Peyer's patch (tissue), 4 donors: Measurements from ENCODE around the gene PAK1.

Experiments used
- CTCF ChIP-seq, 6 experiments: fragments of 450-650 bp in 4 of 6; fragments of 200-600 bp in 2 of 6; sonication (generic) in 1 of 6; IDR thresholded peaks; one replicate each; pipeline ENCODE4 v1.5.1; 2017 to 2019; ENCODE audit warnings: antibody characterized with exemption in 6 of 6, mild to moderate bottlenecking in 3 of 6, moderate library complexity in 1 of 6
- POLR2A ChIP-seq, 2 donors: fragments of 450-650 bp; IDR thresholded peaks; one replicate each; pipeline ENCODE4 v1.5.1; 2017; ENCODE audit warnings: antibody characterized with exemption in 2 of 2, mild to moderate bottlenecking in 2 of 2, moderate library complexity in 2 of 2

GRCh38 chr11:77401486-77402217 lies 72.2 kb downstream of the PAK1 start:
- TF ChIP-seq CTCF (IDR thresholded peaks at IDR 0.05) (no peak), POLR2A (IDR thresholded peaks at IDR 0.05) (no peak)
